Activated CD4-positive, CD25-positive, alpha-beta regulatory T cell treated with anti-CD3 and anti-CD28 coated beads, Interleukin-2, amount 50 U/mL, for 24 hours (primary cell): ENCODE data around the gene JPH2.

ENCODE experiments used
- ATAC-seq, 2 donors: fragments of 150-1000 bp; cut with Tn5 transposase; one replicate each; pipeline ENCODE4 v1.10.0; 2021; ENCODE audit warnings: mild to moderate bottlenecking in 1 of 2, moderate library complexity in 1 of 2

The JPH2 gene

DNA sequence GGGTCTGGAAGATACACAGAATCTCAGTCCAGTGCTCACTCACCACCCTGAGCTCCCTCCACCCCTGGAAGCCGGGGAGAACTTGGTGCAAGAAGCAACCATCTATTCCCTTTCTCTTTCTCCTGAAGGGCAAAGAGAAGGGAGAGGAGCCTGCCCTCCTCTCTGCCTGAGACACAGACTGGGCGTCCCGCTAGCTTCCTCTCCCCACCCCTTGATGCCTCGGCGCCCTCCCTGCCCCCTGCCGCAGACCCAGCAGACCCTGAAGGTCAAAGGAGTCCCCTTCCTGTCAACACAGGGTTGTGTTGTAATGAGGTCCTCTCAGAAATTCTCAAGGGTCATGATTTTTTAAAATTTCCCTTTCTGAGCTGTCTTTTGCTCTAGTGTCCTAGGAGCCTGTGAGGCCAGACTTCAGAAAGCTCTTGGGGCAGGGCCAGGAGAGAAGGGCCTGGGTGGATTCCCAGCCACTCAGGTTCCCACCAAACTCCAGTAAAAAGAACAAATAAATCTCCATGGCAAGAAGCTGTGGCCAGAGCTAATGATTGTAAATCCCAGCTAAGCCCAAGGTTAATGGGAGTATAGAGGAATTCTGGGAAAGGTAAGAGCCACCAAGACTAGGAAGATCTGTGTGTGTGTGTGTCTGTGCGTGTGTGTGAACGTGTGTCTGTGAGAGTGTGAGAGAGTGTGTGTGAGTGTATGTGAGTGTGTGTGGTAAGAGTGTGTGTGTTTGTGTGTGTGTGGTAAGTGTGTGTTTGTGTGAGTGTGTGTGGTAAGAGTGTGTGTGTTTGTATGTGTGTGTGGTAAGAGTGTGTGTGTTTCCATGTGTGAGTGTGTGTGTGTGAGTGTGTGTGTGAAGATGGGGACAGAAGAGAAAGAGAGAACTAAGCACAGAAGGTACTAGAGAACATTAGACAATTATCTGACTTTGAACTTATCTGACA lies 1.1 kb upstream of the JPH2 start:
- no peak for ATAC-seq

DNA sequence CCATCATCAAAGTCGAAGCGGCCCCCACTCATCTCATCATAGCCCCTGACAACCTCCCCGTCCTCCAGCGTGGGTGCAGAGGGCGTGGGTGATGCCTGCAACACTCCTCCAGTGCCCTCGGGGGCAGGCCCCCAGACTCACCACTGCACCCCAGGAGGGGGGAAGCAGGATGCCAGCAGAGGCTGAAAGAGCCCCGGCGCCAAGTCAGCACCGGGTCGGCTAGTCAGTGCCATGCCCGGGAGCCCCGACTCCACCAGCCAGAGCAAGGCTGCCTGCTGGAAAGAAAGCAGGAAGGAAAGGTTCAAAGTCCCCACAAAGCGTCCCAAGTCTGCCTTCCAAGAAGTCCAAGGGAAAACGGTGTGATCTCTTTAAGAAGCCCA lies 324 bp downstream of the JPH2 start:
- ATAC-seq: no peak

DNA sequence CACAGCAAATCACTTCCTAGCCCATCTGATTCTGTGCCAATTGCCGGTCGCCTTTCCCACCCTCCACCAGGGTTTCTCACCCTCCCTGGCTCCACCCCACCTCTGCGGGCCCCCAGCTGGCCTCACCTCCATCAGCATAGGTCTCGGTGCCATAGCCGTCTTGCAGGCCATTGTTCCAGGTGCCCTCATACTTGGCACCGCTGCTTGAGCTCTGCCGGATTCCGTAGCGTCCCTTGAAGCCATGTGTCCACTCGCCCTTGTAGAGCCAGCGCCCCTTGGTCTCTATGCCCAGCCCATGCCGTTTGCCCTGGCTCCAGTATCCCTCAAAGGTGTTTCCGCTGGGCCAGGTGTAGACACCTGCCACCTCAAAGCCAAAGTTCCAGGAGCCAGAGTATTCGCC lies 787 bp downstream of the JPH2 start:
- no peak for ATAC-seq

DNA sequence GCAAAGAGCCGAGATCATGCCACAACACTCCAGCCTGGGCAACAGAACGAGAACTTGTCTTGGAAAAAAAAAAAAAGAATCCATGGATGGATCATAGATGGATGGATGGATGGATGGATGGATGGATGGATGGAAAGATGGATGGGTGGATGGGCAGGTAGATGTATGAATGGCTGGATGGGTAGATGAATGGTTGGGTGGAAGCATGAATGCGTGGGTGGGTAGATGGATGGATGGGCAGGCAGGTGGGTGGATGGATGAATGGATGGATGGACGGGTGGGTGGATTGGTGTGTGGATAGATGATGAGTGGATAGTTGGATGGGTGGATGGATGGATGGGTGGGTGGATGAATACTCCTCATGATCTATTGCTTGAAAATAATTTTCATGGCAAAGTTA lies 1.4 kb downstream of the JPH2 start:
- ATAC-seq: no peak

DNA sequence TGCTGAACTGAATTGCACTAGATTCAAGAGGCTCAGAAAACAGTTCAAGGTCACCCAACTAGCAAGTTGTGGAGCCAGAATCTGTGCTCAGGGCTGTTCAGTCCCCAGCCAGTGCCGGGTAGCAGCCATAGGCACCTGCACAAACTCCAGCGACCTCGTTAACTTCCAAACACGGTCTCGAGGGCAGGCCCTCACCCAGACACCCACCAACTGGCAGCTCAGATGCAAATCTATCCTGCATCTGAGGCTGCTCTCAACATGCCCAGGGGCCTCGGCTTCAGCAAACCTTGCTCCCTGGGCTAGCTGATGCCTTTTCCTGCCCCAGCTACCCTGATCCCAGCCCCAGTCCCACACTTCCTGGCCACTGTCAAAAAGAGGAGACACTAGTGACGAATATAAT lies 3.7 kb downstream of the JPH2 start:
- no peak for ATAC-seq

DNA sequence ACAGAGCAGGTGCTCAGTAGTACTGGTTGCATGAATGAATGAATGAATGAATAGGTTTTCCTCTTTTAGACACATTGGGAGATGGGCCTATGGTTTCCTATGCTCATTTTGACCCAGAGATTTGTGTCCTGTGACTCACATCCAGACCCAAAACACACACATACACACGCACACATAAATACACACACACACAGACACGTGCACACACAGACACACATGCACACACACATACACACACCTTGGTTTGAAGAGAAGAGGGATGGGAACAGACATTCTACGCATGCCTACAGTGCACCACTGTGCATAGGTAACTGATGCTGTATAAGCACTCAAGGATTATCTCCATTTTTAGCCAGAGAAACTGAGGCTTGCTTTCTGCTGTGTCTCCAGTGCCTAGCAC lies 4.1 kb downstream of the JPH2 start:
- ATAC-seq: no peak

DNA sequence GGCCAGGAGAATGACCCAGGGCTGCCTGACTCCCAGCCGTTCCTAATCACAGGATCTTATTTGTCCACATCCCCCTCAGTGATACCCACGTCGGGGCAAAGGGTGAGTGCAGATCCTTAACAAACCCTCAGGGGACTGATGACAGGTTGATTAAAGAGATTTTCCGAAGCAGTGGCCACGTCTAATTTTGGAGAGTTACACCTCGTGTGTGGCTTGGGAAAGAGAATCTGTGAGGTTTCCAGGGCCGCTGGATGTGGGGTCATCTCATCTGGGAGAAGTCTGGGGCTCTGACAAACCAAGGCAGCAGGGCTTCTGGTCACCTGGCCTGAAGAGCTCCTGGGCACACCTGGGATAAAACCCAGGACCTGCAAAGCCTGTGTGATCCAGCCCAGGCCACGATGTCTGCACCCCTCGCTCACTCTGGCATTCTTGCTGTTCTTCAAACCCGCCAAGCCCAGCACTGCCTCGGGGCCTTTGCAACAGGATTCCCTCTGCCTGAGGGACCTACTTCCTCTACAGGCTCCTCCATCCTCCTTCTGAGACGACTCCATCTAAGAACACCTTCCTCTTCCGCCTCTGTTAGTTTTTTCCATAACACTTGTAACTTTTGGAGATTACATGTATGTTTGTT lies 4.7 kb downstream of the JPH2 start:
- no peak for ATAC-seq

DNA sequence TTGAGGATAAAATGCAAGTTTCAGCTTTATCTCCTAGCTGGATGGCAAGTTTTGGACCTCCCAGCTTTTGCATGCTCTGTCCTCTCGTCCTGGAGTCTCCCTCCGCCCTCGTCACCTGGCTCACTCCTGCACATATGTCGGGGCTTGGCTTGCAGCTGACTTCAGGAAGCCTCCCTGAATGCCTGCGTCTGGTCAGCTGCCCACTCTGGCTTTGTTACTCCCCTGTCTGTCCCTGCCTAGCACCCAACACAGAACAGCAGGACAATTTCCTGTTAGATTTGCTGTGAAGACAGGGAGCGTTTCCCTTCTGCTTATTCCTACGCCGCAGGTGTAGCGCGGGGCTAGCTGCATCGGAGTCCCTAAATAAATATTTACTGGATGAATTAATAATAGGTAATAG lies 5.4 kb downstream of the JPH2 start:
- ATAC-seq: no peak

DNA sequence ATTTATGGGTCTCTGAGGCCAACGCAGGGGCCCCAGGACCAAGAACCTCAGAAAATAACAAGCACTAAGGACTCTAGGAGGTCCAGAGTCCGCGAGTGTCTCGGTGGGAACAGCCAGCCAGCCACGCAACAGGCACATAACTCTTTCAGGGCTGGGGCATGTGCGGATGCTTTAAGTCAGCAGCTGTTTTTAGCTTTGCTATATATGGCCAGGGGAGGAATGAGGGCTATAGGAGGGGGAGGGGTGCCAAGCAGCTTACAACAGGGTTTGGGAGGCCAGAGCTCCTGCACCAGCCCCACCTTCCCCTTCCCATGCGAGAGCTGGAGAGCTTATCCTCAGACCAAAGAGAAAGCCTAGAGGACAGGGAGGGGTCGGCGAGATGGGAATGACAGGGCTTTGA lies 6.2 kb downstream of the JPH2 start:
- ATAC-seq: no peak

DNA sequence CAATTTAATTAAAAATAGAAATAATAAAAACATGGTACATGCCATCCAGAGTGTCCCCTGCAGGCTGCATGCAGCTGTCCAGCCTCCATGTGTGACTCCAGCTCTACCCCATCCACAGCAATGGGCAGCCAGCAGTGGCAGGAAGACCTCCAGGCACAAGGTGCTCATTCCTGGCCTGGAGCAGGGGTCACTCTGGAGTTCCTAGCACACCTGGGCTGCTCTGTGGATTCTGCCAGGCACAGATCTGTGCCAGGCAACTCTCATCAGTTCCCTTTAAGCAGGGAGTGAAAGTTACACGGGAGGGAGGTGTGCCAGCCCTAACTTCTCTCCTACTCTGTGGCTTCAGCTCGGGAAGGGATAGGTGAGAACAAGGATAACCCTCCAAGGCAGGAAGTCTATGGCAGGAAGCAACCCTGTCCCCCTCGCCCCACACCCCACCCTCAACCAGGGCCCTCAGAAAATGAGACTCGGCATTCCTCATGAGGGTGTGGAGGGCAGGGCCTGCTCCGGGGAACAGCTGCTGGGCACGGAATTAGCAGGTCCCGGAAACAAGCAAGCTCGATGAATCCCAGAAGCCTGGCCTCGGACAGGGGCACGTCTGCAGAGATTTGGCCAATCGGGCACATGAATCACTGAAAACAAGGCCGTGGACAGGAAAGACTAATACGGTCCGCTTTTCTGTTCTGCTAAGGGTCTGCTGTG lies 10.0 kb downstream of the JPH2 start:
- no peak for ATAC-seq

DNA sequence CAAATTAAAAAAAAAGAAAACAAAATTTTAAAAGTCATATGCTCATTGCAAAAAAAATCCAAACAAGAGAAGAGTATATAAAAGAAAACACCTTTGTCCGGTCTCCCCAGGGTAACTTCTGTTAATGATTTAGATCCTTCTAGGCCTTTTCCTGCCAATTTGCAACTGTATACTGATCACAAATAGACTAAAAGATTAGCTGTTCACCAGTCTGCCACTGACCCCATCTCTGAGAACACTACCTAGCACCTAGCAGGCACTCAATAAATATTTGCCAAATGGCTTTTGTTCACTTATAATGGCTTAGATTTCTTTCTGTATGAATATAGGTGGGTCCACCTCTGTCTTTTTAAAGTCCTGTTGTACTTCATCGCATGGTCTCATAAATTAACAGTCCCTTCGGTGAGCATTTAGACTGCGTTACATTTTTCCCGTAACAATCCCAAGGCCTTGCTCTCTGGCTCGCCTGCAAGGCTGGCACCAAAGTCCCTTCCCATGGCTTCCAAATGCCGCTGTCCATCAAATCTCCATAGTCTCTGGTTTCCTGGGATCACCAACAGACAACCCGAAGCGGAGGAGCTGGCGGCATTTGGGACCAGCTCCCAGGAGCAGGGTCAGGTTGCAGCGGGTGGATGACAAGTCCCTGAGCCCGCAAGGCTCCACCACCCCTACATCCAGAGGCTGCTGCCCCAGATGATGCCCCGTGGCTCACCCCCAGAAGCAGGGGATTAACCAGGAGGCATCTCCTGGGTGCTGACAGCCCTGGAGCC lies 11.8 kb downstream of the JPH2 start:
- no peak for ATAC-seq

DNA sequence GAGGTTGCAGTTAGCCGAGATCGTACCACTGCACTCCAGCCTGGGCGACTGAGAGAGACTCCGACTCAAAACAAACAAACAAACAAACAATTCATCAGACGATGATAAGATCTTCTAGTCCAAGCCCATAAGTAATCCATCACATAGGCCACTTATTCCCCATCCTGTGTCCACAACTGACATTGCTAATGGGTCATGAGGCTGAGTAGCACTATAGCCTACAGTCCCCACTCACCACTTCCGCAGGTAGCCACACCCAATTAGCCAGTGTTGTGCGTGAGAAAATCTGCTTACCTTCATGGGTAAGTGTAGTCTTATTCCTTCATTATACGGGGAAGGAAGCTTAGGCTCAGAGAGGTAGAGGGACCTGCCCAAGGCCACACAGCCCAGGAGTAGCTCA lies 13.1 kb downstream of the JPH2 start:
- no peak for ATAC-seq

DNA sequence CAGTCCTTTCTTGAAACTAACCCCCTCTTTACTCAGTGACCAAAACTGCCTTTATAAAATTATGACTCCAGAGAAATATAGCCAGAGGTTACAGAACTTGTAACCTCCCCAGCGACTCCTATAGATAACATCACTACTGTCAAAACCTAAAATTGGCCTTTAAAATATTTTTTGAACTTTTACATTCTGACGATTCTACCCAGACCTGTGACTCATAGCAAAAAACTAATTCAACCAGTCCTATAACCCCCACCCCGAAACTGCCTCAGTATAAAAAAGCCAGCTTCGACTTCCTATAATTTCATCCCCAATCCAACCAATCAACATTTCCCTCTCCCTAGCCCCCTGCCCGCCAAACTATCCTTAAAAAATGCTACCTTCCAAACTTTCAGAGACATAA lies 13.9 kb downstream of the JPH2 start:
- no peak for ATAC-seq

DNA sequence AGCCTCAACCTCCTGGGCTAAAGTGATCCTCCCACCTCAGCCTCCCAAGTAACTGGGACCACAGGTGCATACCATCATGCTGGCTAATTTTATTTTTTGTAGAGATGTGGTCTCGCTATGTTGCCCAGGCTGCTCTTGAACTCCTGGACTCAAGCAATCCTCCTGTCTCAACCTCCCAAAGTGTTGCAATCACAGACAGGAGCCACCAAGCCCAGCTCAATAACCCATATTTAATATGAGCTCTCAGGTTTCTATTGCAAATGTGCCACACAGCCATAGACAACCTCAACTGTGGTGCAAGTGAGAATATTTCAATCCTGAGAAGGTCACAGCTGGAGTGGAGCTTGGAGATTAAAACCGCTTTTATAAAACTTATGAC lies 14.4 kb downstream of the JPH2 start:
- ATAC-seq: no peak

DNA sequence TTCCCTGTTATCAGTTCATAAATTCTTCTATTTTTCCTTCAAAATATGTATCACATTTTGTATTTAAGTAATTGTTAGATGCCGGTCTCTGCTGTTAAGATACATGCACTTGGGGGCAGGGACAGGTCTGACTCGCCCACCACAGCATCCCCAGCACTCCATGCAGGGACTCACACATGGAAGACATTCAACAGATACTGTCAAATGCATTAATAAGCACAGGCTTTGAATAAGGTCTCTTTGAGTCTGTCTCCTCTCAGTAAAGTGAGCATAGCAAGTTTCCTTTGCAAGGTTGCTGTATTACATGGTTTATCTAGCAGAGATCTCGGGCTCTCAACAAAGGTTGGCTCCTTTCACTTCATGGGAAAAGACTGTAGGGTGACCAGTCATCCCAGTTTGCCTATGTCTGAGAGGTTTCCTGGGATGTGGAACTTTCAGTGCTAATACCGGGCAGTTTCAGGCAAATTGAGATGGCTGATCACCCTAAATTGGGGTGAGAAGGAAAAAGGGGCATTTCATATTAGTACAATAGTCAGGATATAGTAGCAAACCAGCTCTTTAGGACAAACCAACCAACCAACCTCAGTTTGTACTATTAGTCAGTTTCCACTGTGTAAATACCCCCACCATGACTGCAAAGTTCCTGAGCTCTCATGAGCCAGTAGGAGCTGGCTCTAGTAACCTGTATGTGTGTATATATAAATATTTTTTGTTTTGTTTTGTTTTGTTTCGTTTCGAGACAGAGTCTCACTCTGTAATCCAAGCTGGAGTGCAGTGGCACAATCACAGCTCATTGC lies 15.0 kb downstream of the JPH2 start:
- ATAC-seq: no peak

DNA sequence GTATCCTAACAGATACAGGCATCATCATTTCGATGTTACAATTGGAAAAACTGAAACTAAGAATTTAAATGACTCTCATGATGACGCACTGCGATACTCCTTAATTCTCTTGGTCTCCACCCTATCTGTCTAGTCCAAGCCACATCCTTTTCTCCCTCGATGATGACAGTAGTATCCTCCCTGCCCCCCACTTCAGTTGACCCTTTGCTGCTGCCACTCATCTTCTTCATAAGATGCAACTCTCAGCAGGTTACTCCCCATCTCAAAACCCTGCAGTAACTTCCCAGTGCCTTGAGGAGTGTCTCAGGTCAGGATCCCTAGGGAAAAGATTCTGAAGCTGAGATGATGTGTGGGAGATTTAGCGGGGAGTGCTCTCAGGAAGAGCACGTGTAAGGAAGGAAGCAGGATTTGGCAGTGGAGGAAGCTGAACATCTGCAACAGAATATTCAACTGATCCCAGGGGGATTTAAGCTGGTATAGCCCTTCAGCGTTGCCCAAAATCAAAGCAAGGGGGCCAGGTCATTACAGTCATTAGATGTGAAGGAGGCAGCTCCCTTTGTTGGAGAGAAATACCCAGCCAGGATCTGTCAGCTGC lies 16.1 kb downstream of the JPH2 start:
- no peak for ATAC-seq

DNA sequence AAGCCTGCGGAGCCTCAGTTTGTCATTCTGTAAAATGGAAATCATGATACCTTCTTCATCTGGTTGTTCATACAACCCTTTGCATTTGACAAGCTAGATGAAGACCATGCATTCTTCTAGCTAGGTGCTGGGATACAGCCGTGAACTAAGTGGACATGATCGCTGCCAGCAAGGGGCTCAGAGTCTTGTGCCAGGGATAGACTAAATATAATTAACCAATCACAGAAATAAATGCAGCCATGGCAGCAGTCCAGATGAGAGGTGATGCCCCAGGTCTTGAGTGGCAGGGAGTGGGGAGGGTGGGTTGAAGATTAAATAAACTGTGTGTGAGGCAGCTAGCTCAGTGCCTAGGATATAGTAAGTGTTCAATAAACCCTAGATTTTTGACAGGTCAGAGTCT lies 19.3 kb downstream of the JPH2 start:
- ATAC-seq: no peak

DNA sequence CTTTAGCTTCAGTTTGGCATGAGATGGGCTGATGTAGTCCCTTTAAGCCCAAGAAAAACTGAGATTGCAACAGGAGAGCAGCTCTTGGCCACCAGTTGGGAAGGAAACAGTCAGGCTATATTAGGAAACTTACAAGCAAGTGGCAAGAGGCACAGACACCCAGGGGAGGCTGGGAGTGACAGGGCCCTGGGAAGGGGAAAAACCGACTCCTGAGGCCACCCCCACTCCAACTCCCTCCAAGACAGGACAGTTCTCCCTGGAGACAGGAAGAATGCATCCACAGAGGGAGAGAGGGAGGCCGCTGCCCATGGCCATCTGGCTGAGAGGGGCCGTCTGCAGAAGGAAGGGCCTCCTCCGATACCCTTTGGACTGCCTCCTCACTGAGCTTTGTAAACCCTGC lies 20.5 kb downstream of the JPH2 start:
- no peak for ATAC-seq

DNA sequence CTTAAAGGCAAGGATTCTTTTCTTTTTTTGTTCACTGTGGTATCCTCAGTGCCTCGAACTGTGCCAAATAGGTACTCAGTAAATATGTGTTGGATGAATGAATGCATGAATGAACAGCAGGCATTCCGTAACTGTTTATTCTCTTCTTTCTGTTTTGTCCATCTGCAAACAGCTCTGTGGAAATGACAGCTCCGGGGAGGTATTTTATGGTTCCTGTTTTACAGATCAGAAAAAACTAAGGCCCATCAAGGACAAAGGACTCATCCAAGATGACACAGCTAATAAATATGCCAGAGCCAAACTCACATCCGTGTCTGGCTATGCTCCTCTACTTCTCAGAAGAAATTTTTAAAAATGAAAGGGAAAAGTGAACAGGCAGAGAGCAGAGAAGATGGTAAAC lies 21.0 kb downstream of the JPH2 start:
- ATAC-seq: no peak

DNA sequence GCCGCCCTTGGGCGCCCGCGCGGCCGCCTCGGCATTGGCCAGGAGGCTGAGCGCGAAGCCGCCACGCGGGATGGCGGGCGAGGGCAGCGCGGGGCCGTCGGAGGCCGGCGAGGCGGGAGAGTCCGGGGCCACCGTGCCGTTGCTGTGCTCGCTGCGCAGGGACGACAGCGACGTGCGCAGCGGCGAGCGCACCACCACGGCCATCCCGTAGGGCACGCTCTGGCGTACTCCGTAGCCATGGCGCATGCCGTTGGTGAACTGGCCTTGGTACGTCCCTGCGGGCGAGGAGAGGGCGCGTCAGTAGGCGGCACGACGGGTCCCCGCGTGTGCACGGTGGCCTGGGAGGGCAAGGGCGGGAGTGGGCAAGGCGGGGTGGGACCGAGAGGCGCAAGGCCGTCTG lies 26.9 kb downstream of the JPH2 start:
- no peak for ATAC-seq

DNA sequence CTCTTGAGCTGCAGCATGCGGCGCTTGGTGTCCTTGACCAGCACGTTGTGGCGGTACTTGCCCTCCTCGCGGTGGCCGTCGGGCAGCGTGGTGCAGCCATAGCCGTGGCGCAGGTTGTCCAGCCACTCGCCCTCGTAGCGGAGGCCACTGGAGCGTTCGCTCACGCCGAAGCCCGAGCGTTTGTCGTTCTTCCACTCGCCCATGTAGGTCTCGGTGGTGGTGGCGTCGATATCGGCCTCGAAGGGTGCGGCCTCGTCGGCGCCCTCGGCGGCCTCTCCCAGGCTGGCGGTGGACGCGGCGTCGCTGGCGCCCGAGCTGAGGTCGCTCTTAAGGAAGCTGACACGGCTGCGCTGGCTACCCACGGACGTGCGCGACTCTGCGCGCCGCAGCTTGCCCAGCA lies 27.3 kb downstream of the JPH2 start:
- ATAC-seq: no peak

DNA sequence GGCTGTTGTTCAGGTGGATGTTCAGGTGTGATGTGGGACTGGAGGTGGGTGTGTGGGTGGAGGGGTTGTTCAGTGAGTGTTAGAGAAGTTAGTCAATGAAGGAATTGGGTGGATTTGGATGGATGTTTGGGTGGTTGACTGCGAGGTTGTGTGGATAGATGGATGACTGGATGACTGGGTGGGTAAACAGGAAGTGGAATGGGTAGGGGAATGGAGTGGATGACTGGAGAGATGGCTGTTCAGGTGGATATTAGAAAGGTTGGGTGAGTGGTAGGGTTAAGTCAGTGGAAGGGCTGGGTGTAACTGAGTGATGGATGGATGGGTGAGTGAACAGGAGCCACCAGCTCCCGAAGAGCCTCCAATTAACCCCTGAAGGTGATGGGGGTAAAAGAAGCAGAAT lies 27.9 kb downstream of the JPH2 start:
- no peak for ATAC-seq
